GM12878 (cell line): ENCODE data around the gene SLC38A9. TPM values are rescaled to one million over a fixed set of nuclear protein-coding genes. Genes with fewer than 3 reads are reported as not detected.

Experiments
- ATAC-seq: fragments of 200-7000 bp; cut with Tn5 transposase; 3 replicates; pipeline ENCODE4 v1.9.1; 2020; ENCODE audit warnings: mild to moderate bottlenecking, moderate library complexity
- BruUV-seq: library from RNA; stranded (reverse); fragments of 400-500 nt; replicated peaks from 2 replicates; lab custom pipeline; 2021; lab: Mats Ljungman, UMichigan
- CTCF ChIA-PET: fragments of 300-600 bp; sonication (Branson Sonifier 250); formaldehyde crosslinking; extraction: SDS; loops from one replicate; lab custom pipeline; 2021; ENCODE audit warnings: inconsistent platforms; lab: Yijun Ruan, JAX
- POLR2A ChIA-PET: fragments of 350-600 bp; formaldehyde crosslinking; extraction: SDS; loops from one replicate; lab custom pipeline; 2021; ENCODE audit warnings: inconsistent platforms; lab: Charles Lee
- RAD21 ChIA-PET: fragments of 300-600 bp; sonication (Branson Sonifier 250); formaldehyde crosslinking; loops from one replicate; lab custom pipeline; 2023; ENCODE audit warnings: antibody characterized with exemption; ENCODE audit not compliant: unreplicated experiment; lab: Charles Lee
- SMC1A ChIA-PET: fragments of 300-600 bp; sonication (Branson Sonifier 250); formaldehyde crosslinking; loops from one replicate; lab custom pipeline; 2023; ENCODE audit not compliant: unreplicated experiment, uncharacterized antibody; lab: Charles Lee
- DNase-seq: peaks from one replicate; pipeline ENCODE4 v3.0.0-alpha.2; 2011; ENCODE audit warnings: low read depth, low spot score
- FAIRE-seq: peaks from 3 replicates; lab custom pipeline; 2011; peaks lifted over from hg19 to GRCh38; lab: Jason Lieb, UNC
- H2AFZ ChIP-seq: 2 replicates; pipeline ENCODE4 v1.6.0; 2011; ENCODE audit warnings: low read depth, low read length, control low read depth; ENCODE audit not compliant: control insufficient read depth
- H3K27ac ChIP-seq: 2 replicates; pipeline ENCODE4 v1.5.1; 2011; ENCODE audit warnings: control low read depth; ENCODE audit not compliant: control insufficient read depth, insufficient read depth
- H3K27me3 ChIP-seq, 2 experiments: replicated peaks in 1 of 2; 2 replicates each; pipeline versions ENCODE4 v1.6.0 to v1.6.1; 2011; ENCODE audit warnings: low read length in 1 of 2; ENCODE audit not compliant: control insufficient read depth in 2 of 2, insufficient read depth in 2 of 2
- H3K36me3 ChIP-seq, 2 experiments: 2 replicates each; pipeline ENCODE4 v1.5.1; 2011; ENCODE audit warnings: low read length in 1 of 2; ENCODE audit not compliant: control insufficient read depth in 2 of 2, insufficient read depth in 2 of 2
- H3K4me1 ChIP-seq: 2 replicates; pipeline ENCODE4 v1.6.1; 2011; ENCODE audit warnings: mild to moderate bottlenecking, low read length, moderate library complexity, mixed read lengths; ENCODE audit not compliant: control insufficient read depth, insufficient read depth
- H3K4me2 ChIP-seq: 2 replicates; pipeline ENCODE4 v1.6.0; 2011; ENCODE audit warnings: control low read depth; ENCODE audit not compliant: control insufficient read depth, insufficient read depth
- H3K4me3 ChIP-seq: fragments of 200-600 bp; sonication (generic); 2 replicates; pipeline ENCODE4 v1.5.1; 2016
- H3K79me2 ChIP-seq: 2 replicates; pipeline ENCODE4 v1.6.0; 2011; ENCODE audit warnings: low read length; ENCODE audit not compliant: control insufficient read depth, insufficient read depth
- H3K9ac ChIP-seq: 2 replicates; pipeline ENCODE4 v1.8.0; 2011; ENCODE audit warnings: low read length, control low read depth, mixed read lengths; ENCODE audit not compliant: control insufficient read depth, insufficient read depth
- H3K9me3 ChIP-seq: replicated peaks from 3 replicates; pipeline ENCODE4 v1.5.1; 2011; ENCODE audit warnings: mild to moderate bottlenecking, low read length; ENCODE audit not compliant: control insufficient read depth, insufficient read depth
- H4K20me1 ChIP-seq: 2 replicates; pipeline ENCODE4 v1.6.0; 2011; ENCODE audit not compliant: control insufficient read depth, insufficient read depth
- CHD2 ChIP-seq: IDR thresholded peaks from 2 replicates; pipeline ENCODE4 v1.6.1; 2011; ENCODE audit warnings: low read depth, low read length, improper control_type of control experiment, borderline replicate concordance
- E4F1 ChIP-seq: fragments of 450-650 bp; IDR thresholded peaks from 2 replicates; pipeline ENCODE4 v1.6.1; 2018; ENCODE audit warnings: borderline replicate concordance, mild to moderate bottlenecking; ENCODE audit not compliant: partially characterized antibody
- EGR1 ChIP-seq, 2 experiments: IDR thresholded peaks; 1 replicate in 1 of 2; 2 replicates in 1 of 2; pipeline ENCODE4 v1.6.1; 2011 to 2012; ENCODE audit warnings: low read depth in 2 of 2, low read length in 2 of 2, borderline replicate concordance in 1 of 2, mild to moderate bottlenecking in 1 of 2, moderate library complexity in 1 of 2
- FOXM1 ChIP-seq: IDR thresholded peaks from 2 replicates; pipeline ENCODE4 v1.6.1; 2012; ENCODE audit warnings: low read depth, mild to moderate bottlenecking, inconsistent platforms, low read length, moderate library complexity
- GATAD2B ChIP-seq: fragments of 450-650 bp; conservative IDR thresholded peaks from 2 replicates; pipeline ENCODE4 v1.6.1; 2017; ENCODE audit warnings: low read depth, mild to moderate bottlenecking, moderate library complexity
- HDAC2 ChIP-seq: fragments of 200-600 bp; sonication (generic); IDR thresholded peaks from 2 replicates; pipeline ENCODE4 v1.6.1; 2017
- HDAC6 ChIP-seq: fragments of 200-600 bp; sonication (generic); IDR thresholded peaks from one replicate; pipeline ENCODE4 v1.8.0; 2017; ENCODE audit warnings: antibody characterized with exemption; ENCODE audit not compliant: unreplicated experiment
- JUNB ChIP-seq: IDR thresholded peaks from 2 replicates; pipeline ENCODE4 v1.6.1; 2016; ENCODE audit warnings: antibody characterized with exemption, mild to moderate bottlenecking
- NFXL1 ChIP-seq: fragments of 450-650 bp; IDR thresholded peaks from 2 replicates; pipeline ENCODE4 v1.6.1; 2017; ENCODE audit warnings: antibody characterized with exemption, mild to moderate bottlenecking, borderline replicate concordance
- NR2F1 ChIP-seq: fragments of 450-650 bp; conservative IDR thresholded peaks from 2 replicates; pipeline ENCODE4 v1.6.1; 2017; ENCODE audit warnings: mild to moderate bottlenecking
- PKNOX1 ChIP-seq: fragments of 450-650 bp; IDR thresholded peaks from 2 replicates; pipeline ENCODE4 v1.6.1; 2016; ENCODE audit warnings: mild to moderate bottlenecking
- PML ChIP-seq: IDR thresholded peaks from 2 replicates; pipeline ENCODE4 v1.6.1; 2012; ENCODE audit warnings: low read length, inconsistent platforms
- RAD51 ChIP-seq: fragments of 450-650 bp; IDR thresholded peaks from 2 replicates; pipeline ENCODE4 v1.6.1; 2016; ENCODE audit warnings: moderate library complexity, mild to moderate bottlenecking, inconsistent platforms
- RELA ChIP-seq: fragments of 450-650 bp; IDR thresholded peaks from 2 replicates; pipeline ENCODE4 v1.8.0; 2014; ENCODE audit warnings: borderline replicate concordance; ENCODE audit not compliant: partially characterized antibody
- SMARCA5 ChIP-seq: fragments of 450-650 bp; IDR thresholded peaks from 2 replicates; pipeline ENCODE4 v1.6.1; 2017; ENCODE audit warnings: mild to moderate bottlenecking
- SPI1 ChIP-seq: IDR thresholded peaks from 2 replicates; pipeline ENCODE4 v1.6.1; 2011; ENCODE audit warnings: low read depth, mild to moderate bottlenecking, low read length, moderate library complexity, borderline replicate concordance; ENCODE audit not compliant: insufficient read depth
- USF1 ChIP-seq: IDR thresholded peaks from 2 replicates; pipeline ENCODE4 v1.6.1; 2011; ENCODE audit warnings: borderline replicate concordance, low read depth, mild to moderate bottlenecking, moderate library complexity, mixed read lengths, low read length; ENCODE audit not compliant: insufficient read depth; ENCODE audit errors: extremely low read length
- ZNF24 ChIP-seq: fragments of 450-650 bp; IDR thresholded peaks from 2 replicates; pipeline ENCODE4 v1.6.1; 2017; ENCODE audit warnings: antibody characterized with exemption, mild to moderate bottlenecking
- ZSCAN29 ChIP-seq: fragments of 450-650 bp; IDR thresholded peaks from 2 replicates; pipeline ENCODE4 v1.6.1; 2017; ENCODE audit warnings: mild to moderate bottlenecking, moderate library complexity
- WGBS: methylation state at CpG from one replicate; pipeline ENCODE4 v1.1.6; 2016; ENCODE audit warnings: low lambda C conversion rate; ENCODE audit not compliant: insufficient replicate concordance, insufficient coverage; ENCODE audit errors: missing lambda C conversion rate; 5-methylcytosine and 5-hydroxymethylcytosine counted together
- in situ Hi-C: fragments of 300-500 bp; cut with MboI; formaldehyde crosslinking; loops from 9 replicates; pipeline ENCODE4 v1.14.3; 2018; ENCODE audit warnings: mixed read lengths
- intact Hi-C: fragments of 100-400 bp; cut with micrococcal nuclease; formaldehyde crosslinking; loops from one replicate; pipeline ENCODE4 v1.14.2; 2022; ENCODE audit not compliant: unreplicated experiment
- polyA plus RNA-seq, 11 experiments: library from polyadenylated mRNA; depleted of rRNA in 4 of 11; unstranded in 6 of 11; stranded (reverse) in 5 of 11; fragments of >200 nt; fragmentation: Nextera tagmentation in 4 of 11; fragmentation: Illumina TruSeq in 1 of 11; extraction: Ambion mirVana in 4 of 11; extraction: Trizol in 1 of 11; gene quantifications; 1 replicate in 1 of 11; 2 replicates in 10 of 11; pipeline versions ENCODE4 v1.2.1 to v1.2.3, GENCODE V29; 2011 to 2016; ENCODE audit warnings: inconsistent platforms in 2 of 11, missing spikeins in 2 of 11, low read depth in 1 of 11
- total RNA-seq, 4 experiments: library from RNA; depleted of rRNA in 3 of 4; stranded (reverse); fragments of >200 nt in 3 of 4; fragmentation: Illumina TruSeq in 1 of 4; extraction: Trizol in 1 of 4; gene quantifications; 2 replicates each; pipeline versions ENCODE4 v1.2.1 to v1.2.3, GENCODE V29; 2013 to 2021

Gene SLC38A9
- total and polyA plus RNA-seq, 10 of the 15 experiments (the other 5 are each of a cell fraction or from before 2014, with no cell fraction given), result 8.5 to 35.1 (median 23.0) TPM

- TF ChIP-seq USF1 (no peak), ZSCAN29 (no peak), SPI1 (no peak), HDAC6 (no peak), GATAD2B (no peak), HDAC2 (no peak), SMARCA5 (no peak), NR2F1 (no peak)
These were observed 62.2 kb downstream of the SLC38A9 start (continued) for GRCh38 chr5:55649963-55650362.

- Histone ChIP-seq H3K4me3 (no peak overlapping the region), H3K79me2 (no peaks in the 10 kb centered on the region), H3K27me3 (no peaks in the 10 kb centered on the region), H3K9me3 (no peaks in the 10 kb centered on the region), H3K4me1 (no peaks in the 10 kb centered on the region), H3K36me3 (peaks cover 0 to 6% of the 10 kb centered on the region in 2 experiments; a peak in 1 of 4 replicates), H4K20me1 (no peaks in the 10 kb centered on the region), H3K9ac (no peak overlapping the region), H3K27ac (no peak overlapping the region), H2AFZ (no peak overlapping the region), H3K4me2 (no peak overlapping the region)
- DNase-seq (no peak), ATAC-seq (no peak), FAIRE-seq (no peak)
- ChIA-PET CTCF (no interaction called here), SMC1A (no interaction called here), RAD21 (no interaction called here), POLR2A (no interaction called here)
- in situ Hi-C loops, result no loop called here
- WGBS, result 94% methylated on average over 3 of the region's 3 CpGs
- intact Hi-C loops, result no loop called here
- no TSS peak for BruUV-seq
- TF ChIP-seq PML (no peak), E4F1 (no peak), FOXM1 (no peak), RELA (no peak), NFXL1 (no peak), JUNB (no peak), ZNF24 (no peak), EGR1 (IDR thresholded peaks at IDR 0.05; ENCODE audit: borderline replicate concordance in 1 of 2, low read depth in 2 of 2, low read length in 2 of 2) (no peak), RAD51 (no peak), CHD2 (no peak), PKNOX1 (no peak)
These were observed 66.8 kb downstream of the SLC38A9 start for GRCh38 chr5:55645304-55645703.
